Adrenal gland (tissue), 5 donors: Measurements from ENCODE around the gene GPR153.

ENCODE experiments used
- POLR2A ChIP-seq, 2 donors: fragments of 450-650 bp; IDR thresholded peaks; one replicate each; pipeline ENCODE4 v1.6.1; 2017; ENCODE audit warnings: antibody characterized with exemption in 2 of 2, mild to moderate bottlenecking in 2 of 2, moderate library complexity in 1 of 2
- TF ChIP-seq, protein P1 (sequence below), 6 experiments: fragments of 450-650 bp in 4 of 6; fragments of 200-600 bp in 2 of 6; sonication (generic) in 1 of 6; IDR thresholded peaks; 1 replicate in 5 of 6; 2 replicates in 1 of 6; pipeline versions ENCODE4 v1.5.1 to v1.8.0; 2016 to 2021; ENCODE audit warnings: antibody characterized with exemption in 6 of 6, mild to moderate bottlenecking in 2 of 6, moderate library complexity in 1 of 6
- donor health status: DM: no; HTN: no; CAD: no.

DNA sequence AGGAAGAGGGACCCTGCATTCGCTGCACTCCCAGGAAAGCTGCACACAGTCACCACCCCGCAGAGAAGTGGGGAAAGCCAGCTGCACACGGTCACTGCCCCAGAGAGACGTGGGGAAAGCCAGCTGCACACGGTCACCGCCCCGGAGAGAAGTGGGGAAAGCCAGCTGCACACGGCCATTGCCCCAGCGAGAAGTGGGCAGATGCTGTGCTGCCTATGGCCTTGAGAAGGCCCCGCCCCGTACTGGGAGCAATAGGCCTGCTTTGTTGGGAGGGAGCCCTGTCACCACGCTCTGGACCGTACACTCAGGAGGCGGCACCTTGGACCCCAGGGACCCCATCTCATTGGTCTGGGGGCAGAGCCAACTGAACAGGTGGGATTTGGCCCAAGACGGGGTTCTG is 4.3 kb upstream of the GPR153 start:
- TF ChIP-seq, protein P1, sequence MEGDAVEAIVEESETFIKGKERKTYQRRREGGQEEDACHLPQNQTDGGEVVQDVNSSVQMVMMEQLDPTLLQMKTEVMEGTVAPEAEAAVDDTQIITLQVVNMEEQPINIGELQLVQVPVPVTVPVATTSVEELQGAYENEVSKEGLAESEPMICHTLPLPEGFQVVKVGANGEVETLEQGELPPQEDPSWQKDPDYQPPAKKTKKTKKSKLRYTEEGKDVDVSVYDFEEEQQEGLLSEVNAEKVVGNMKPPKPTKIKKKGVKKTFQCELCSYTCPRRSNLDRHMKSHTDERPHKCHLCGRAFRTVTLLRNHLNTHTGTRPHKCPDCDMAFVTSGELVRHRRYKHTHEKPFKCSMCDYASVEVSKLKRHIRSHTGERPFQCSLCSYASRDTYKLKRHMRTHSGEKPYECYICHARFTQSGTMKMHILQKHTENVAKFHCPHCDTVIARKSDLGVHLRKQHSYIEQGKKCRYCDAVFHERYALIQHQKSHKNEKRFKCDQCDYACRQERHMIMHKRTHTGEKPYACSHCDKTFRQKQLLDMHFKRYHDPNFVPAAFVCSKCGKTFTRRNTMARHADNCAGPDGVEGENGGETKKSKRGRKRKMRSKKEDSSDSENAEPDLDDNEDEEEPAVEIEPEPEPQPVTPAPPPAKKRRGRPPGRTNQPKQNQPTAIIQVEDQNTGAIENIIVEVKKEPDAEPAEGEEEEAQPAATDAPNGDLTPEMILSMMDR (IDR thresholded peaks at IDR 0.05) = no peak
- no peak for TF ChIP-seq POLR2A (IDR thresholded peaks at IDR 0.05)
